GM12891 (cell line): ENCODE measurements around the gene MBTD1.

Source experiments
- POLR2A ChIP-seq: IDR thresholded peaks from 2 replicates; pipeline ENCODE4 v1.6.1; 2011; ENCODE audit warnings: low read depth, low read length, control low read depth
- POLR2AphosphoS5 ChIP-seq: IDR thresholded peaks from 2 replicates; pipeline ENCODE4 v1.6.1; 2011; ENCODE audit warnings: low read depth, low read length, control low read depth
- POU2F2 ChIP-seq: IDR thresholded peaks from 2 replicates; pipeline ENCODE4 v1.6.1; 2011; ENCODE audit warnings: low read depth, mild to moderate bottlenecking, control low read depth, low read length, moderate library complexity
- SPI1 ChIP-seq: IDR thresholded peaks from 2 replicates; pipeline ENCODE4 v1.6.1; 2011; ENCODE audit warnings: low read depth, low read length, control low read depth
- TAF1 ChIP-seq: IDR thresholded peaks from 2 replicates; pipeline ENCODE4 v1.6.1; 2011; ENCODE audit warnings: low read depth, low read length, control low read depth

- TF ChIP-seq POLR2A (no peak), SPI1 (no peak), POLR2AphosphoS5 (no peak), POU2F2 (no peak), TAF1 (no peak)
These were observed 56.0 kb downstream of the MBTD1 start for GRCh38 chr17:51203838-51204237.
